Measurements from ENCODE around the gene WDFY4. TPM values are rescaled to one million over a fixed set of nuclear protein-coding genes. Genes with fewer than 3 reads are reported as not detected.

Gene WDFY4
- total and polyA plus RNA-seq, 11 donors, result 0.46 to 19.8 (median 1.0) TPM

GRCh38 chr10:48904861-48905260 is 220.2 kb downstream of the WDFY4 start:
- Histone ChIP-seq H3K27me3 (no peaks in the 10 kb centered on the region), H3K4me3 (no peak overlapping the region), H3K27ac (no peak overlapping the region), H3K9me3 (peaks cover 0 to 4% (median 0%) of the 10 kb centered on the region in 12 donors), H3K36me3 (no peaks in the 10 kb centered on the region), H3K4me1 (peaks cover 0 to 12% (median 5%) of the 10 kb centered on the region in 12 donors)
- ATAC-seq (no peak), DNase-seq (no peak)
- whole genome bisulfite sequencing, 4 donors, result 81 to 95% (median 87%) methylated on average over 2 of the region's 2 CpGs
- TF ChIP-seq POLR2A (IDR thresholded peaks at IDR 0.05) (no peak), CTCF (IDR thresholded peaks at IDR 0.05) (no peak)
- intact Hi-C loops (cut with DNase I), result no loop called here

DNA sequence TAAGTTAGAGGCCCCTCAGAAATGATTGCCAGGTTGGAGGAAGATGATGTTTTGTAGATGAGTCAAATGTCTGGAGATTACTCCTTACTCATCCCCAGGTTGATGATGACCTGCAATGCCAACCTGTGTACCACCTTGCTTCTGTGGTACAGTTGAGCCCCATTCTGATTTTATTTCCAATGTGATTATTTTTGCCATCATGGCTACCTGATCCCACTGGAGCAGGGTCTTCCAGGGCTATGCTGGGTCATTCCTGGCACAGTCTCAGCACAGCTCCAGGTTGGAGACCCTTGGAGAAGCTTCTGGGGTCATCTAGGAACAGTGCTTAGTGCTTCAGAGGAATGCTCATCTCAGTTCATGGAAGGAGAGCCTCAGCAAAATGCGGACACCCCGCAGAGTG is 220.6 kb downstream of the WDFY4 start:
- intact Hi-C loops (cut with DNase I), result no loop called here
- TF ChIP-seq CTCF (IDR thresholded peaks at IDR 0.05) (no peak), POLR2A (IDR thresholded peaks at IDR 0.05) (no peak)

DNA sequence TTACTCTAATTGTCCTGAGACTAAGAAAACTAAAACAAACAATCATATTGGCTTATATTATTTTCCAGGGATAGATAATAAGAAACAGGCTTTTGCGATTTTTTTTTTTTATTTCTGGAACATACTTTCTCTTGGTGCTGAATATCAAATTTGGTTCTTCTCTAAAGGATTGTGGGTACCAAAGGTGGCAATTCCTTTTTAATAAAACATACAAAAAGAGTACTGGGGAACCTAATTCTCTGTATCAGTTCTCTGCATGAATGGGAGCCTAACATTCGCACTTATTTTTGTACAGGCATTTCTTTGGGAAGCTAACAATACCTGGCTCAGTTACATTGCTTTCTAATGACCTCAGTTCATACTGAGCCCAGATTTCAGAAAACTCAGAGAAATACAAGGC is 222.2 kb downstream of the WDFY4 start:
- no peaks in the 10 kb centered on the region for H3K27me3 ChIP-seq
- no peak overlapping the region for H3K27ac ChIP-seq
- 77 to 87% (median 83%) methylated on average over 2 of the region's 2 CpGs for WGBS, 4 donors
- intact Hi-C loops (cut with DNase I), result no loop called here
- no peak for ATAC-seq
- H3K9me3 ChIP-seq, result no peaks in the 10 kb centered on the region
- no peak for DNase-seq
- TF ChIP-seq POLR2A (IDR thresholded peaks at IDR 0.05), result no peak
- no peak for TF ChIP-seq CTCF (IDR thresholded peaks at IDR 0.05)
- H3K36me3 ChIP-seq, result no peaks in the 10 kb centered on the region
- H3K4me1 ChIP-seq, result peaks cover 0 to 3% (median 0%) of the 10 kb centered on the region in 12 donors
- H3K4me3 ChIP-seq, result no peak overlapping the region

More for the DNA sequence above, 220.6 kb downstream of the WDFY4 start:
- DNase-seq, result no peak
- WGBS, 4 donors, result 94 to 100% (median 98%) methylated on average over 2 of the region's 2 CpGs
- Histone ChIP-seq H3K27me3 (no peaks in the 10 kb centered on the region), H3K4me3 (no peak overlapping the region), H3K4me1 (peaks cover 0 to 10% (median 3%) of the 10 kb centered on the region in 12 donors), H3K27ac (no peak overlapping the region), H3K9me3 (peaks cover 0 to 4% (median 0%) of the 10 kb centered on the region in 12 donors), H3K36me3 (no peaks in the 10 kb centered on the region)
- no peak for ATAC-seq

DNA sequence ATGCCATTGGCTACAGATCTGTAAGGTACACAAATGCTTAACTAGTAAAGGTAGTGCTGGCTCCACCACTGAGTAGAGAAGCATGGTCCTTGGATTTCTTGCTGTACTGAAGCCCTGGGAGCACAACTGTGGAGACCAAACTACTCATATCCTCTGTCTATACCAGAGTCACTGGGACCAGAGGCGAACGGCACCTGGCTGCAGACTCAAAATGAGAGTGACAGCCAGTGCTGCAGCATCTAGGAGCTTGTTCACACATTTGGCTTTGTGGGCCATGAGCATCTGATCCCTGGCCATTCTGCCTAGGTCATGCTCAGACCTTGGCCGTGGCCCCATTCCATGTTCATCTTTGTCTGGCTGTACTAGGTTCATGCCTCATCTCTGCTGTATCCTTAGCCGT is 223.1 kb downstream of the WDFY4 start:
- TF ChIP-seq POLR2A (IDR thresholded peaks at IDR 0.05) (no peak), CTCF (IDR thresholded peaks at IDR 0.05) (no peak)
- Histone ChIP-seq H3K27ac (no peak overlapping the region), H3K4me1 (peaks cover 0 to 3% (median 0%) of the 10 kb centered on the region in 12 donors), H3K36me3 (no peaks in the 10 kb centered on the region), H3K27me3 (no peaks in the 10 kb centered on the region), H3K4me3 (no peak overlapping the region), H3K9me3 (no peaks in the 10 kb centered on the region)
- DNase-seq (no peak), ATAC-seq (no peak)
- intact Hi-C loops (cut with DNase I), result no loop called here
- 79 to 100% (median 88%) methylated on average over 2 to 4 of the region's 4 CpGs for WGBS, 4 donors
